Ascending aorta (tissue), 2 donors: ENCODE data around the gene VAT1L. TPM values are rescaled to one million over a fixed set of nuclear protein-coding genes. Genes with fewer than 3 reads are reported as not detected.

Source experiments
- DNase-seq, 2 donors: peaks; one replicate each; pipeline ENCODE4 v3.0.0-alpha.2; 2019; ENCODE audit warnings: low spot score in 2 of 2
- H3K27ac ChIP-seq, 2 donors: fragments of 200-600 bp; sonication (generic); one replicate each; pipeline ENCODE4 v1.5.1; 2016 to 2017; ENCODE audit warnings: mild to moderate bottlenecking in 1 of 2
- H3K27me3 ChIP-seq: fragments of 200-600 bp; sonication (generic); one replicate; pipeline ENCODE4 v1.5.1; 2017
- H3K36me3 ChIP-seq, 2 donors: fragments of 200-600 bp; sonication (generic); one replicate each; pipeline ENCODE4 v1.5.1; 2016
- H3K4me1 ChIP-seq, 2 donors: fragments of 200-600 bp; sonication (generic); one replicate each; pipeline ENCODE4 v1.5.1; 2016 to 2017; ENCODE audit warnings: mild to moderate bottlenecking in 1 of 2
- H3K4me3 ChIP-seq, 2 donors: fragments of 200-600 bp; sonication (generic); one replicate each; pipeline ENCODE4 v1.5.1; 2016 to 2017; ENCODE audit warnings: mild to moderate bottlenecking in 1 of 2
- H3K9me3 ChIP-seq, 2 donors: fragments of 200-600 bp; sonication (generic); one replicate each; pipeline ENCODE4 v1.5.1; 2016
- CTCF ChIP-seq, 3 experiments: fragments of 200-600 bp in 2 of 3; fragments of 450-650 bp in 1 of 3; sonication (generic) in 2 of 3; IDR thresholded peaks; one replicate each; pipeline ENCODE4 v1.5.1; 2016 to 2019; ENCODE audit warnings: antibody characterized with exemption in 3 of 3, mild to moderate bottlenecking in 1 of 3, moderate library complexity in 1 of 3
- intact Hi-C: fragments of 100-400 bp; cut with DNase I; formaldehyde crosslinking; loops from one replicate; pipeline ENCODE4 v1.15.1; 2023
- total RNA-seq: library from RNA; depleted of rRNA; stranded (reverse); fragments of >200 nt; gene quantifications from one replicate; pipeline ENCODE4 v1.1.0, GENCODE V29; 2016

VAT1L gene
- total RNA-seq, 1 donor from 2014 or later: 12.6 TPM

GRCh38 chr16:77962689-77963088 is 174.3 kb downstream of the VAT1L start:
- no peak for TF ChIP-seq CTCF (IDR thresholded peaks at IDR 0.05)
- Histone ChIP-seq H3K27me3 (no peaks in the 10 kb centered on the region), H3K4me1 (no peaks in the 10 kb centered on the region), H3K9me3 (no peaks in the 10 kb centered on the region), H3K36me3 (no peaks in the 10 kb centered on the region), H3K4me3 (no peak overlapping the region), H3K27ac (no peak overlapping the region)
- no peak for DNase-seq
- intact Hi-C loops: no loop called here

GRCh38 chr16:77963185-77964044 is 175.1 kb downstream of the VAT1L start:
- no peak for TF ChIP-seq CTCF (IDR thresholded peaks at IDR 0.05)
- Histone ChIP-seq H3K4me3 (no peak overlapping the region), H3K4me1 (no peaks in the 10 kb centered on the region), H3K9me3 (no peaks in the 10 kb centered on the region), H3K27me3 (no peaks in the 10 kb centered on the region), H3K27ac (no peak overlapping the region), H3K36me3 (no peaks in the 10 kb centered on the region)
- DNase-seq: no peak
- intact Hi-C loops: no loop called here

GRCh38 chr16:77965346-77965745 is 177.0 kb downstream of the VAT1L start:
- intact Hi-C loops: no loop called here
- Histone ChIP-seq H3K36me3 (no peaks in the 10 kb centered on the region), H3K4me1 (no peaks in the 10 kb centered on the region), H3K27ac (no peak overlapping the region), H3K4me3 (no peak overlapping the region), H3K9me3 (no peaks in the 10 kb centered on the region), H3K27me3 (no peaks in the 10 kb centered on the region)
- no peak for DNase-seq
- no peak for TF ChIP-seq CTCF (IDR thresholded peaks at IDR 0.05)

- intact Hi-C loops: no loop called here
- peaks cover 0 to 5% of the 10 kb centered on the region in 2 donors for H3K4me1 ChIP-seq
- H3K36me3 ChIP-seq: no peaks in the 10 kb centered on the region
- no peak overlapping the region for H3K4me3 ChIP-seq
- H3K9me3 ChIP-seq: no peaks in the 10 kb centered on the region
- H3K27me3 ChIP-seq: no peaks in the 10 kb centered on the region
- no peak for TF ChIP-seq CTCF (IDR thresholded peaks at IDR 0.05)
- no peak overlapping the region for H3K27ac ChIP-seq
- DNase-seq: no peak
Observed at GRCh38 chr16:77967054-77967904, 178.9 kb downstream of the VAT1L start.

- no peak for DNase-seq
- intact Hi-C loops: loop anchor here (2.0 kb wide), 2 partner anchors 181 to 247 kb away; partner anchors contain the start of genes NUDT7 and VAT1L
- H3K4me1 ChIP-seq: peaks cover 0 to 5% of the 10 kb centered on the region in 2 donors
- H3K36me3 ChIP-seq: peaks cover 0 to 3% of the 10 kb centered on the region in 2 donors
- no peaks in the 10 kb centered on the region for H3K9me3 ChIP-seq
- no peak overlapping the region for H3K4me3 ChIP-seq
- H3K27me3 ChIP-seq: no peaks in the 10 kb centered on the region
- TF ChIP-seq CTCF (IDR thresholded peaks at IDR 0.05): no peak
- no peak overlapping the region for H3K27ac ChIP-seq
Observed at GRCh38 chr16:77969861-77970260, 181.5 kb downstream of the VAT1L start.
